Loucy (cell line): ENCODE results near the gene RIPOR3.

Experiments used
- EZH2phosphoT487 ChIP-seq: fragments of 200-600 bp; IDR thresholded peaks from 2 replicates; pipeline ENCODE4 v1.6.1; 2018; ENCODE audit warnings: antibody characterized with exemption, mild to moderate bottlenecking, moderate library complexity, borderline replicate concordance
- TF ChIP-seq, protein P1 (sequence below): fragments of 200-600 bp; sonication (generic); conservative IDR thresholded peaks from 2 replicates; pipeline ENCODE4 v1.5.1; 2014; ENCODE audit warnings: mild to moderate bottlenecking, antibody characterized with exemption, low read length

DNA sequence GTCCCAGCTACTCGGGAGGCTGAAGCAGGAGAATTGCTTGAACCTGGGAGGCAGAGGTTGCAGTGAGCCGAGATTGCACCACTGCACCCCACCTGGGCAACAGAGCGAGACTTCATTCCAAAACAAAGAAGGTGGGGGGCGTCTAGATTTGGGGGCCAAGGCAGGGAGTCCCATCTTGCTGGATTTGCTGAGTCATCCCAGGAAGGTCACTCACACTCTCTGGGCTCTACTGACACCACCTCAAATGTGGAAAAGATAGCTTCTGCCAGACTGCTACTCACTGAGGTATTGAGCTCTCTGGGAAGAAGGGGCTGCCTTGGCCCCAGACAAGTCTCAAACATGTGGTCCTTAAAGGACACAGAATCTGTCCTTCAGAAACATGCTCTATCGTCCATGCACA is 74.3 kb downstream of the RIPOR3 start:
- TF ChIP-seq, protein P1, sequence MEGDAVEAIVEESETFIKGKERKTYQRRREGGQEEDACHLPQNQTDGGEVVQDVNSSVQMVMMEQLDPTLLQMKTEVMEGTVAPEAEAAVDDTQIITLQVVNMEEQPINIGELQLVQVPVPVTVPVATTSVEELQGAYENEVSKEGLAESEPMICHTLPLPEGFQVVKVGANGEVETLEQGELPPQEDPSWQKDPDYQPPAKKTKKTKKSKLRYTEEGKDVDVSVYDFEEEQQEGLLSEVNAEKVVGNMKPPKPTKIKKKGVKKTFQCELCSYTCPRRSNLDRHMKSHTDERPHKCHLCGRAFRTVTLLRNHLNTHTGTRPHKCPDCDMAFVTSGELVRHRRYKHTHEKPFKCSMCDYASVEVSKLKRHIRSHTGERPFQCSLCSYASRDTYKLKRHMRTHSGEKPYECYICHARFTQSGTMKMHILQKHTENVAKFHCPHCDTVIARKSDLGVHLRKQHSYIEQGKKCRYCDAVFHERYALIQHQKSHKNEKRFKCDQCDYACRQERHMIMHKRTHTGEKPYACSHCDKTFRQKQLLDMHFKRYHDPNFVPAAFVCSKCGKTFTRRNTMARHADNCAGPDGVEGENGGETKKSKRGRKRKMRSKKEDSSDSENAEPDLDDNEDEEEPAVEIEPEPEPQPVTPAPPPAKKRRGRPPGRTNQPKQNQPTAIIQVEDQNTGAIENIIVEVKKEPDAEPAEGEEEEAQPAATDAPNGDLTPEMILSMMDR: no peak
- no peak for TF ChIP-seq EZH2phosphoT487
